H9 (cell line): ENCODE results near the gene ZNF683. TPM values are rescaled to one million over a fixed set of nuclear protein-coding genes. Genes with fewer than 3 reads are reported as not detected.

Experiments
- DNase-seq: peaks from one replicate; pipeline ENCODE4 v3.0.0-alpha.2; 2017
- H2AFZ ChIP-seq: one replicate; pipeline ENCODE4 v1.6.1; 2013; ENCODE audit warnings: mild to moderate bottlenecking, low read length, control low read depth, moderate library complexity
- H2AK5ac ChIP-seq: 2 replicates; pipeline ENCODE4 v1.6.1; 2013; ENCODE audit warnings: low read length, control low read depth, mixed read lengths; ENCODE audit not compliant: insufficient read length
- H2BK120ac ChIP-seq: one replicate; pipeline ENCODE4 v1.6.1; 2013; ENCODE audit warnings: low read depth, mild to moderate bottlenecking, low read length, control low read depth, inconsistent platforms; ENCODE audit not compliant: poor library complexity, severe bottlenecking
- H2BK12ac ChIP-seq: 2 replicates; pipeline ENCODE4 v1.6.1; 2013; ENCODE audit warnings: low read length, control low read depth, mixed read lengths, low read depth; ENCODE audit not compliant: insufficient read length
- H2BK15ac ChIP-seq: 2 replicates; pipeline ENCODE4 v1.6.1; 2013; ENCODE audit warnings: low read depth, low read length, control low read depth
- H2BK20ac ChIP-seq: one replicate; pipeline ENCODE4 v1.6.1; 2013; ENCODE audit warnings: low read depth, mild to moderate bottlenecking, low read length, control low read depth, inconsistent platforms; ENCODE audit not compliant: poor library complexity, severe bottlenecking
- H2BK5ac ChIP-seq: 2 replicates; pipeline ENCODE4 v1.6.1; 2013; ENCODE audit warnings: low read length, control low read depth, mixed read lengths; ENCODE audit not compliant: insufficient read length
- H3K14ac ChIP-seq: 2 replicates; pipeline ENCODE4 v1.6.1; 2013; ENCODE audit warnings: low read length, control low read depth; ENCODE audit not compliant: insufficient read depth
- H3K18ac ChIP-seq: 2 replicates; pipeline ENCODE4 v1.6.1; 2013; ENCODE audit warnings: low read depth, mild to moderate bottlenecking, mixed read lengths, low read length, control low read depth; ENCODE audit not compliant: insufficient read length
- H3K23ac ChIP-seq: 2 replicates; pipeline ENCODE4 v1.6.1; 2013; ENCODE audit warnings: low read length, control low read depth, mixed read lengths, low read depth; ENCODE audit not compliant: insufficient read length
- H3K23me2 ChIP-seq: 2 replicates; pipeline ENCODE4 v1.6.1; 2013; ENCODE audit warnings: low read depth, mild to moderate bottlenecking, mixed read lengths, low read length, control low read depth; ENCODE audit not compliant: insufficient read length, poor library complexity, severe bottlenecking
- H3K27ac ChIP-seq: 2 replicates; pipeline ENCODE4 v1.5.1; 2013; ENCODE audit warnings: low read length, control low read depth, mixed read lengths, low read depth; ENCODE audit not compliant: insufficient read length
- H3K27me3 ChIP-seq: 2 replicates; pipeline ENCODE4 v1.6.1; 2013; ENCODE audit warnings: low read length, control low read depth, inconsistent platforms; ENCODE audit not compliant: insufficient read depth
- H3K4ac ChIP-seq: 2 replicates; pipeline ENCODE4 v1.6.1; 2013; ENCODE audit warnings: low read depth, mild to moderate bottlenecking, control low read depth, inconsistent platforms, low read length, moderate library complexity
- H3K4me1 ChIP-seq: 2 replicates; pipeline ENCODE4 v1.6.1; 2013; ENCODE audit warnings: low read length, control low read depth, inconsistent platforms; ENCODE audit not compliant: insufficient read depth
- H3K4me2 ChIP-seq: 2 replicates; pipeline ENCODE4 v1.6.1; 2013; ENCODE audit warnings: low read length, control low read depth, mixed read lengths; ENCODE audit not compliant: insufficient read length, insufficient read depth
- H3K56ac ChIP-seq: 2 replicates; pipeline ENCODE4 v1.6.1; 2013; ENCODE audit warnings: low read depth, mild to moderate bottlenecking, mixed read lengths, low read length, control low read depth; ENCODE audit not compliant: insufficient read length
- H3K79me1 ChIP-seq: 2 replicates; pipeline ENCODE4 v1.6.1; 2013; ENCODE audit warnings: low read depth, mild to moderate bottlenecking, moderate library complexity, low read length, control low read depth, inconsistent platforms; ENCODE audit not compliant: insufficient read depth, poor library complexity, severe bottlenecking
- H3K79me2 ChIP-seq: 2 replicates; pipeline ENCODE4 v1.6.1; 2013; ENCODE audit warnings: low read length, control low read depth, inconsistent platforms; ENCODE audit not compliant: insufficient read depth
- H3K9ac ChIP-seq: 2 replicates; pipeline ENCODE4 v1.6.1; 2013; ENCODE audit warnings: low read length, control low read depth, mixed read lengths; ENCODE audit not compliant: insufficient read length; ENCODE audit errors: extremely low read depth
- H3K9me3 ChIP-seq: one replicate; pipeline ENCODE4 v1.6.1; 2013; ENCODE audit warnings: low read depth, low read length, inconsistent platforms; ENCODE audit not compliant: control insufficient read depth
- H3T11ph ChIP-seq: one replicate; pipeline ENCODE4 v1.6.1; 2013; ENCODE audit warnings: mild to moderate bottlenecking, low read length, control low read depth, inconsistent platforms
- H4K20me1 ChIP-seq: one replicate; pipeline ENCODE4 v1.6.1; 2013; ENCODE audit not compliant: control insufficient read depth, insufficient read length, insufficient read depth
- H4K5ac ChIP-seq: 2 replicates; pipeline ENCODE4 v1.6.1; 2013; ENCODE audit warnings: low read depth, mild to moderate bottlenecking, mixed read lengths, low read length, control low read depth; ENCODE audit not compliant: insufficient read length
- H4K8ac ChIP-seq: replicated peaks from 2 replicates; pipeline ENCODE4 v1.6.1; 2013; ENCODE audit warnings: low read length, control low read depth, mixed read lengths, low read depth; ENCODE audit not compliant: insufficient read length
- H4K91ac ChIP-seq: 2 replicates; pipeline ENCODE4 v1.6.1; 2013; ENCODE audit warnings: low read depth, mild to moderate bottlenecking, moderate library complexity, mixed read lengths, low read length, control low read depth; ENCODE audit not compliant: insufficient read length
- H3K27ac Mint-ChIP-seq, 3 experiments: 2 replicates in 2 of 3; 3 replicates in 1 of 3; pipeline ENCODE4 v1.8.0; 2020 to 2021; ENCODE audit warnings: mixed read lengths in 3 of 3, mild to moderate bottlenecking in 1 of 3, moderate library complexity in 1 of 3
- H3K27me3 Mint-ChIP-seq: 2 replicates; pipeline ENCODE4 v1.8.0; 2021; ENCODE audit warnings: low read depth, mild to moderate bottlenecking, moderate library complexity, mixed read lengths
- H3K36me3 Mint-ChIP-seq, 3 experiments: 2 replicates in 2 of 3; 3 replicates in 1 of 3; pipeline ENCODE4 v1.8.0; 2020 to 2021; ENCODE audit warnings: low read depth in 3 of 3, mixed read lengths in 3 of 3; ENCODE audit not compliant: insufficient read depth in 1 of 3
- H3K4me1 Mint-ChIP-seq, 2 experiments: 2 replicates each; pipeline ENCODE4 v1.8.0; 2020; ENCODE audit warnings: mixed read lengths in 2 of 2
- H3K4me3 Mint-ChIP-seq, 2 experiments: 2 replicates in 1 of 2; 3 replicates in 1 of 2; pipeline ENCODE4 v1.8.0; 2020 to 2021; ENCODE audit warnings: mild to moderate bottlenecking in 2 of 2, mixed read lengths in 2 of 2, moderate library complexity in 1 of 2
- H3K9me3 Mint-ChIP-seq, 2 experiments: 2 replicates in 1 of 2; 3 replicates in 1 of 2; pipeline ENCODE4 v1.8.0; 2020; ENCODE audit warnings: mild to moderate bottlenecking in 2 of 2, mixed read lengths in 2 of 2, moderate library complexity in 1 of 2
- WGBS: extraction: QIAGEN DNeasy Blood & Tissue Kit; methylation state at CpG from one replicate; pipeline ENCODE4 v1.1.7; 2013; ENCODE audit warnings: missing lambda C conversion rate, low lambda C conversion rate, mixed read lengths; ENCODE audit not compliant: insufficient read length; ENCODE audit errors: extremely low coverage; 5-methylcytosine and 5-hydroxymethylcytosine counted together
- total RNA-seq: library from RNA; stranded (reverse); gene quantifications from 2 replicates; pipeline ENCODE4 v1.2.1, GENCODE V29; 2021
- TF ChIP-seq, protein P1 (sequence below): fragments of 200-600 bp; sonication (generic); conservative IDR thresholded peaks from 3 replicates; pipeline ENCODE4 v1.8.0; 2021; ENCODE audit warnings: antibody characterized with exemption, mild to moderate bottlenecking

ZNF683 gene
- total RNA-seq, 1 experiment from 2014 or later: not detected

DNA sequence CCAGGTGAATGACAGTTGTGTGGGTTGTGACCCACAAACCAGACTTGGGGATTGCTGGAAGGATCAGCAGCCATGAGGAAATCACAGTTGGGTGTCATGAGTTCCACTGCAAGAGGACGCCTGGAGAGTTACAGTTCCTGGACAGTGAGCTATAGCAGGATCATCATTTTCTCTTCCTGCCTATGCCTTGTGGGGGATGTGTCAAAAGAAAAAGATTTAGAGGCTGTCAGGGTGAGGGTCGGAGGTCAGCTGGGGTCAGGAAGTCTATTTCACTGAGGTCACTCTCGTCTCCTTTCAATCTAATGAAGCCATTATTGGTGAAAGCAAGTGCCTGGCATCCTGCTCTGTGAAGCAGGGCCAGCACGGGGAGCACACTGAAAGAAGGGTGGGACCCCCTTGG, 31.1 kb upstream of the ZNF683 start:
- no peak overlapping the region for H2BK15ac ChIP-seq
- Mint-ChIP-seq H3K4me1 (peaks cover 4 to 8% of the 10 kb centered on the region in 2 experiments; a peak in 3 of 4 replicates), H3K4me3 (no peak overlapping the region), H3K9me3 (no peaks in the 10 kb centered on the region), H3K27me3 (peaks cover 2% of the 10 kb centered on the region; the same call in 1 of the 2 replicates), H3K27ac (no peak overlapping the region), H3K36me3 (no peaks in the 10 kb centered on the region)
- H3K9ac ChIP-seq: no peak overlapping the region
- no peak overlapping the region for H2BK5ac ChIP-seq
- no peak overlapping the region for H2AK5ac ChIP-seq
- DNase-seq: no peak
- no peak overlapping the region for H3K4me2 ChIP-seq
- H4K8ac ChIP-seq: no peak overlapping the region
- no peak overlapping the region for H2BK12ac ChIP-seq
- TF ChIP-seq, protein P1, sequence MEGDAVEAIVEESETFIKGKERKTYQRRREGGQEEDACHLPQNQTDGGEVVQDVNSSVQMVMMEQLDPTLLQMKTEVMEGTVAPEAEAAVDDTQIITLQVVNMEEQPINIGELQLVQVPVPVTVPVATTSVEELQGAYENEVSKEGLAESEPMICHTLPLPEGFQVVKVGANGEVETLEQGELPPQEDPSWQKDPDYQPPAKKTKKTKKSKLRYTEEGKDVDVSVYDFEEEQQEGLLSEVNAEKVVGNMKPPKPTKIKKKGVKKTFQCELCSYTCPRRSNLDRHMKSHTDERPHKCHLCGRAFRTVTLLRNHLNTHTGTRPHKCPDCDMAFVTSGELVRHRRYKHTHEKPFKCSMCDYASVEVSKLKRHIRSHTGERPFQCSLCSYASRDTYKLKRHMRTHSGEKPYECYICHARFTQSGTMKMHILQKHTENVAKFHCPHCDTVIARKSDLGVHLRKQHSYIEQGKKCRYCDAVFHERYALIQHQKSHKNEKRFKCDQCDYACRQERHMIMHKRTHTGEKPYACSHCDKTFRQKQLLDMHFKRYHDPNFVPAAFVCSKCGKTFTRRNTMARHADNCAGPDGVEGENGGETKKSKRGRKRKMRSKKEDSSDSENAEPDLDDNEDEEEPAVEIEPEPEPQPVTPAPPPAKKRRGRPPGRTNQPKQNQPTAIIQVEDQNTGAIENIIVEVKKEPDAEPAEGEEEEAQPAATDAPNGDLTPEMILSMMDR: no peak
- H2AFZ ChIP-seq: no peak overlapping the region
- no peaks in the 10 kb centered on the region for H3K27me3 ChIP-seq
- no peak overlapping the region for H3K14ac ChIP-seq
- no peak overlapping the region for H3K4ac ChIP-seq
- no peak overlapping the region for H2BK20ac ChIP-seq
- no peaks in the 10 kb centered on the region for H4K20me1 ChIP-seq
- H3K18ac ChIP-seq: no peak overlapping the region
- H3K23me2 ChIP-seq: peaks cover 2% of the 10 kb centered on the region
- no peaks in the 10 kb centered on the region for H3K9me3 ChIP-seq
- H4K5ac ChIP-seq: no peak overlapping the region
- H2BK120ac ChIP-seq: no peak overlapping the region
- no peak overlapping the region for H3T11ph ChIP-seq
- no peak overlapping the region for H3K23ac ChIP-seq
- WGBS: no CpG with 5 or more reads among the region's 4 CpGs
- H3K79me2 ChIP-seq: no peaks in the 10 kb centered on the region
- no peaks in the 10 kb centered on the region for H3K79me1 ChIP-seq
- H4K91ac ChIP-seq: no peak overlapping the region
- no peak overlapping the region for H3K56ac ChIP-seq
- no peaks in the 10 kb centered on the region for H3K4me1 ChIP-seq
- no peak overlapping the region for H3K27ac ChIP-seq
